Mesenteric fat pad (tissue), 1 donor: ENCODE measurements around the gene QRSL1. TPM values are rescaled to one million over a fixed set of nuclear protein-coding genes. Genes with fewer than 3 reads are reported as not detected.
"Not testable (repeated sequence)": the region's sequence is repeated elsewhere in the genome, so short reads cannot be mapped to it uniquely, and the experiment has no call there.

Experiments used
- DNase-seq: peaks from one replicate; pipeline ENCODE4 v3.0.0-alpha.2; 2020; ENCODE audit warnings: low spot score
- total RNA-seq: library from RNA; stranded (reverse); fragmentation: NEBNext Ultra II Directional; extraction: Animal tissue kit (Norgen Biotek cat#: 25700); gene quantifications from one replicate; pipeline ENCODE4 v1.2.1, GENCODE V29; 2021
- donor health status: DM: yes; HTN: yes; CAD: no.

The QRSL1 gene
- total RNA-seq, 1 donor from 2014 or later = 9.0 TPM

GRCh38 chr6:106622412-106622811 lies 7.0 kb upstream of the QRSL1 start:
- DNase-seq = no peak

GRCh38 chr6:106623039-106623438 lies 6.3 kb upstream of the QRSL1 start:
- no peak for DNase-seq

DNA sequence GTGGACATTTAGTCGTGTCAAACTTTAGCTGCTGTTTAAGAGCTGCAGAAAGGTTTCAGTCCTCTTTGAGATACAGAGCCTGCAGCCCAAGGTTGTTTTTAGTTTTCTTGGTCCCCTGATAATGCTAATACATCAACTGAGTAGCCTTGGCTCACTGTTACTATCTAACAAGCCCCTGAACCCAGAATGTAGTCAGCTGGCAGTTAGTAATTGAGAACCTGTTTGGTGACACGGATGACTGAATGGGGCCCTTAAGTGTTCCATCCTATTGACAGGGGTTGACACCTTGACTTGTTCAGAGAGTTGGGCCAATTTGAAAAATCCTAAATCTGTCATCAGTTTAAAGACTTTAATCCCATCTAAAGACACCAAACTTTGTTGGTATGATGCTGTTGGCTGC lies 2.9 kb upstream of the QRSL1 start:
- DNase-seq = no peak

DNA sequence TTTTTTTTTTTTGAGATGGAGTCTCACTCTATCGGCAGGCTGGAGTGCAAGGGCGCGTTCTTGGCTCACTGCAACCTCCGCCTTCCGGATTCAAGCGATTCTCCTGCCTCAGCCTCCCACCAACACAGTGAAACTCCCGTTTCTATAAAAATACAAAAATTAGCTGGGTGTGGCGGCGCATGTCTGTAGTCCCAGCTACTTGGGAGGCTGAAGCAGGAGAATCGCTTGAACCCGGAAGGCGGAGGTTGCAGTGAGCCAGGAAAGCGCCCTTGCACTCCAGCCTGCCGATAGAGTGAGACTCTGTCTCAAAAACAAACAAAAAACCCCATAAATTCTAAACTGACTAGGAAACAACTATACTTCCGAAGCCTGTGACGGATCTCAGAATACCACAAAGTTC lies 1.6 kb upstream of the QRSL1 start:
- not testable (repeated sequence) for DNase-seq

DNA sequence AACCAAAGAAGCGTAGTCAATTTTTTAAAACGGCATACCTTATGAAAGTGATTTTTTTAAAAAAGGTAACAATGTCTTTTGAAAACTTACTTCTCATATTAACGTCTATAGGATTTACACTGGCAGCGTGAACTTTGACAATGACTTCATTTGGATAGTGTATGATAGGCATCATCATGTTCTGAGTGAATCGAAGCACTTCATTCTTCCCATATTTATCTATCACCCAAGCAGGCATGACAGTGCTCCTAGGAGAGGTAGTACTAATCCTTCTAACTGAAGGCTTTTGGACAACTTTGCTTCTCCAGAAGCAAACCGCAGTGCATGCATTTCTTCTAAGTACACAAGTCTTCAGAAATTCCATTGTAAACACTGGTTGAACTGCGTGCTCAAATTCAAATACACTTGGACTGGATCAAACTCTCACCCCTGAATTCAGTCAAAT lies 698 bp upstream of the QRSL1 start:
- DNase-seq = no peak

DNA sequence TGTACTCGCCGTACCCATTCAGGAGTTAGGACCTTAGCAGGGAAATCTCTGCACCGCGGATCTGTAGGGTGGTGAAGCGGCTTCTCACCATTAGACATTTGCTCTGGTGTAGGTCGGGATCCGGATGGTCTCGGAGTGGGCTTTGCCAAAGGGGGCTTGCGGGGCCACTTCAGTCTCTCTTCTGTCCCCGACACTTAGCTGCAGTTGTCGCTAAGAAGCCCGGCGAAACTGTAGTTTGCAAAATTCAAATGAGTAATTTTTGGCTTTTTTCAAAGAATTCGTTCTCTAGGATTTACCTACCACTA lies 433 bp downstream of the QRSL1 start:
- DNase-seq = no peak

DNA sequence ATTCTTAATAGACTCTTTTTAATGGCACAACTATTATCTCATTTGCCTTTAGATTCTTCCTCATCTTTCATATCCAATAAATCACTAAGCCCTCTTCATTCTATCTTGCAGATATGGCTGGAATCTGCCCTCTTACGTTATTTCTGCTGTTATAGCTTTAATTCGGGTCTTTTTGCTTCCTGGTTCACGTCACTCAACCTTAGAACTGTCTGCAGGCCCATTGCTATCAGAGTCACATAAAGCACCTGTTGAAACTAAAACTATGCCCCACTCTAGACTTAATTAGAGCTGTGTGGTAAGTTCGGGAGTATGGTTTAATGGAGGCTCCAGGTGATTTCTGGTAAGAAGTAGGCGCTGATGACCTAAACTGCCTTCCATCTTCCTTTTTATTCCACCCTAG lies 988 bp downstream of the QRSL1 start:
- no peak for DNase-seq

DNA sequence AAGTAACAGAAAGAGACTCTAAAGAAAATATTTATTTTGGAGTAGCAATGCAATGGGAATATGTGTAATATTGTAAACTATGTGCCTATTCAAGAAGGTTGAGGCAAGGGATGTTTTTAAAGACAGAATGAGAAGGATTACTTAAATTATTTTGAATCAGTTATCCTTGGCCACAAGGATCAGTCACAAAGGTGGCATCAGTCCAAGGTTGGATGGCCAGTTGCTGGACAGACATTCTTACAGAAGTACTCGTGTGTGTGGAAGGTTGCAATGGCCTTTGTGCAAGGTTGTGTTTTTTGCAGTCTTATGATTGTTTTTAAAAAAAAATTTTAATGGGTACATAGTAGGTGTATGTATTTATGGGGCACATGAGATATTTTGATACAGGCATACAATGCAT lies 2.0 kb downstream of the QRSL1 start:
- DNase-seq = no peak

DNA sequence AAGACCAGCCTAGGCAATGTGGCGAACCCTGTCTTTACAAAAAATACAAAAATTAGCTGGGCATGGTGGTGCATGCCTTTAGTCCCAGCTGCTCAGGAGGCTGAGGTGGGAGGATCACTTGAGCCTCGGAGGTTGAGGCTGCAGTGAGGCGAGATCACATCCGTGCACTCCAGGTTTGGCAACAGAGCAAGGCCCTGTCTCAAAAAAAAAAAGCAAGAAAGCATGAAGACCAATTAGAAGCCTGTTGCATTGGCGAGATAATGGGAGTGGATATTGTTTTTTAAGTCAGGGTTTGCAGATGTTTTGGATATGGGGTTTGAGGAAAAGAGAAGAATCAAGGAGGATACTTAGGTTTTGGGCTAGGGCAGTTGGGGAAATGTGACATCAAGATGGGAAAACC lies 5.2 kb downstream of the QRSL1 start:
- no peak for DNase-seq

DNA sequence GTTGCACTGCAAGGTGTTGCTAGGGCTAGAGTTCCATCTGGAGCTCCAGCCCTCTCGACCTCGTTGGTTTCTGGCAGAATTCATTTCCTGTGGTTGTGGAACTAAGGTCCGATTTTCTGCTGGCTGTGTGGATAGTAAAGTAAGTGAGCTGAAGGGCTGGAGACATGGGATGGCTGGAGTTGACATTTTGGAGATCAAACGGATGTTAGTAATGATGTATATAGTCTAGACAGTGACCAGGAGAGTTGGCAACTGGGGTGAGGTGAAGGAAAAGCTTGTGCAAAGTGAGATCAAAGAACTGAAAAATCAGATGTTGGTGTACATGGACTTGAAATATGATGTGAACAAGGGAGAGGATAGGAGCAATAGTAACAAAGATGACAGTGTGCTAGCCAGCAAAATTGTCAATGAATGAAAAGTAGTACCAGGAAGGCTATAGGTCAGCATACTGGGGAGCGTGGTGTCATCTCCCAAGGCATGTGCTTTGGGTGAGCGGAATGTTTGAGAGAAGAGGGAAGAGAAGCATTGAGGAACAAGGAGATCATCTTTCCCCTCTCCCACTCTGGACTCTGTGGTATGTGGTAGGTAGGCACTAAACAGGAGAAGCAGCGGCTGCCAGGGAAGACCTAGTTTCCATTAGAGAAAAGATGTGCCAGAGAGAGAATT lies 7.8 kb downstream of the QRSL1 start:
- no peak for DNase-seq

GRCh38 chr6:106637717-106638341 lies 8.5 kb downstream of the QRSL1 start:
- DNase-seq = no peak

DNA sequence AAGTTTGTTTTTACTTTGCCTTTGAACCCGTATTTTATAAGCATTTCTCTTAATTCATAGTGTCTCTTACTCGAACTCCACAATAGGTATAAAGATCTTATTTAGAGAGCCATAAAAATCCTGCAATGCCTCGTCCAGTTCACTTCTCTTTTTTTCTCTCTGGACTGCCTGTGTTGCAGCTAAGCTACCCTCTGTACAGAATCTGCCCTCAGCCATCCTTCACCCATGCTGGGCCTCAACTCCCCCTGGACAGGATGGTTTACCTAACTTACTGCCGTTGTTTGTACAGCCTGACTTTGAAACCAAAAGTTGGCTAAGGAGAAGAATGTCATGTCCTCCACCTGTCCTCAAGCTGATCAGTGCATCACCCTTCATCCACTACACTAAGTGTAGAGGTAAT lies 10.4 kb downstream of the QRSL1 start:
- DNase-seq = no peak

- no peak for DNase-seq
These were observed 13.1 kb downstream of the QRSL1 start for GRCh38 chr6:106642476-106642875.

- no peak for DNase-seq
These were observed 13.7 kb downstream of the QRSL1 start for GRCh38 chr6:106643061-106643460.

DNA sequence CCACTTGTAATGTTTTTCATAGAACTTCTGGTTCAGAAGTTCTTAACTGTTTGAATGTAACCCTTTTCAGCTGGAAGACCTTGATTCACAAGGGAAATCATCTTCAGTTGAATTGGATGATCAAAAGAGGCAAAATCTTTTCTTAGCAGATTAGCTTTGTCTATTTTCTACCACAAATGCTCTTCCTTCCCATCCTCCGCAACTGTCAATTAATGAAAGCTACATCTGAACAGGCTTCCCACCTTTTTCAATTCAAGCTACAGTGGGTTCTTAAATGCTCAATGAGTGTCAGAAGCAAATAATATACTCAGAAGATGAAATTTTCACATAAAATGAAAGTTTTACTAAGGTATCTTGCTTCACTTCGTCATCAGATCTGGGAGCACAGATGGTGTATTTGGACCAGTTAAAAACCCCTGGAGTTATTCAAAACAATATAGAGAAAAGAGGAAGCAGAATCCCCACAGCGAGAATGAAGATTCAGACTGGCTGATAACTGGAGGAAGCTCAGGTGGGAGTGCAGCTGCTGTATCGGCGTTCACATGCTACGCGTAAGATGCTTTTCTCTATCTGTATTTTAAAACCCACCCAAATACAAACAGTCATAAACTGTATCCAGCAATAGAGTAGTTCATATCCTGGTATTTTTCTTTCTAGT lies 19.4 kb downstream of the QRSL1 start:
- DNase-seq = no peak

GRCh38 chr6:106658469-106658868 lies 29.1 kb downstream of the QRSL1 start:
- DNase-seq = no peak

- DNase-seq = no peak
These were observed 30.5 kb downstream of the QRSL1 start for GRCh38 chr6:106659859-106660258.

DNA sequence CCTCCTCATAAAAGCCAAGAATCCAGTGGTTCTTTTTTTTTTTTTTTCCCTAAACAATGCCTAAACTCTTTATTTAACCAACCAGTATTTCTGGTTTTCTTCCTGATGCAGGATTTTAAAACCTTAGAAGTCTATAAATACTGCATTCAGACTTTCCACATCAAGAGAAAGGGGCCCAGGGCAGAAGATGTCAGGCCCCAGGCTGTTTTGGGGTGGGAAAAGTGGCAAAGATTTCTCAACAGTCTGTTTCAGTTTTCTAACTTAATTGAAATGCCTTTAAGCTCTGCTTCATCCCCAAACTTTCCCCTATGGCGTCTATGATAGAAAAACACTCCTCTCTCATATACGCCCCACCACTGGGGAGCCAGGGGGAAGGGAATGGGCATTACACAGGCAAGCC lies 33.1 kb downstream of the QRSL1 start:
- DNase-seq = no peak

DNA sequence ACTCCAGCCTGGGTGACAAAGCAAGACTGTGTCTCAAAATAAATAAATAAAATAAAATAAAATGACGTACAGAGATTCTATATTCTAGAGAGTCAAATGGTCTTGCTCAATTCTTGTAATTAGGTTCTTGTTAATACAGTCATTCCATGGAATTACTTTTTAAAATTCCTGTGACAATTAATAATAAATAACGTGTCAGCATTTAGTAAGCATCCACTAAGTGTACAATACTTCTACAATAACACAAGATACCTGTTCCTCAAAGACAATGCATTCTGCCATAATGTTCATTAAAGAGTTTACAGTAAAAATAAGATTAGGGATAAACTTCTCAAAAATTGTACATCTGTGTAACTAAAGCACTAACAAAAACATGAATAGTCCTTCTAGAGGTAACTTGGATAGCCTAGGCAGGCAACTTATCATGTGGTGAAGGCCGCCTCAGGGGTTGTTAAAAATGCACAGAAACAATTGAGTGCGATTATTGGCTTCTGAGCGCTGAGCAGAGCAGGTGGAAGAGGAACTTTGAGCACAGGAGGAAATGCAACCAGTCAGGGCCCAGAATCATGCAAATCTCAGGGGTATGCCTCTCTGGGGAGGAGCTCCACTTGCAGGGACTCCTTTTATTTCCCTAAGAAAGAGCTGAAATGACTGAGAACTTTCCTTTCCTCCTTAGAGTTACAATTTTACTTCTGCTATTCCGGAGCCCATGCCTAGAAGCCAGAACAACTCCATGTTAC lies 37.1 kb downstream of the QRSL1 start:
- DNase-seq = no peak

DNA sequence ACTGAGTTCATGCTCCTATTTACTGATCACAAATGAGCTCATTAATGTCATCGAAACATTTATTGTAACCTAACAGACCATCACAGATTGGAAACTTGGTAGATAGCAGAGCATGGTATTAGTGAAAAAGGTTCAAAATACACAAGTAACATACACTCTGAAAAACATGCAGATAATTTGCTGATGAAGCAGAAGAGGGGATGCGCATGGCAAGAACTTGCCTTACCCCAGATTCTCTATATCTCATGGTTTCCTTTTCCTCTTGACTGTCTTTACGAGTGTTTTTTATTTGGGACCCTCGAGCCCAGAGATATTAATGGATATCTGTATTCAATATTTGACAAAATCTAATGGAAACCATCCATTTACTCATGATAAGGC lies 37.6 kb downstream of the QRSL1 start:
- DNase-seq = no peak

DNA sequence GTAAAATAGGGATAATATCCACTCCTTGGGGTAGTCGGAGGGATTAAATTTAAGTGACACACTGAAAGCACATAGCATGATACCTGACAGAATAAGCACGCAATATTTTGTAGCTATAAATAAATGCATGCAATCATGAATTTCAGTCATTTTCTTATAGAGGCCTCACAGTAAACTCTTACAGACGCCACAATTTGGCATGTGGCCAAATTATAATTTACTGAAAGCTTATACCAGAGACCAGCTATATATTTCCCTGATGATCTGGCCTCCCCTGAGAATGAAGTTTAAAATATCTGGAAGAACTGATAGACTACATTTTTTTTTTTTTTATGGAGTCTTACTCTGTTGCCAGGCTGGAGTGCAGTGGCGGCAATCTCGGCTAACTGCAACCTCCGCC lies 40.9 kb downstream of the QRSL1 start:
- no peak for DNase-seq

DNA sequence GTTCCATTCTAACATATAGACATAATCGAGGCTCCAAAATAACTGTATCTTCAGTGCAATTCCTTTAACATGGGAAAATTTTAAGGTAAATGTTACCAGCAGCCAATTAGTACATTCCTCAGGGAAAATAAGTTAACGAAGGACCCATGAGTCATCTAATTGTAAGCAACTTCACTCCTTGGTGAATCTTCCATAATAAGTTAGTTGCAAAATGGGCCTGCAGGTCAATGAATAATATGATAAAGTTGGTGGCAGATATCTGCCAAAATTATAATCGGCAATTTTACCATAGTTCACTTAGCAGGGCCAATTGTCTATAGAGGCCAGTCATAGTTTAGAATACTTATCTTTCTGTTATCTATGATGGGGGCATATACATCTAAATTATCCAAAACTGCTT lies 42.3 kb downstream of the QRSL1 start:
- no peak for DNase-seq
